HFFc6 (cell line): ENCODE measurements around the gene RAPGEF5. TPM values are rescaled to one million over a fixed set of nuclear protein-coding genes. Genes with fewer than 3 reads are reported as not detected.
A peak's percentile ranks its signal among the peaks of the same experiment; 100 is the strongest.

Source experiments
- DNase-seq: peaks from one replicate; pipeline ENCODE4 v3.0.0-alpha.2; 2018
- H3K27ac Mint-ChIP-seq: 2 replicates; pipeline ENCODE4 v1.8.0; 2020; ENCODE audit warnings: mild to moderate bottlenecking, mixed read lengths
- H3K27me3 Mint-ChIP-seq: 2 replicates; pipeline ENCODE4 v1.8.0; 2021; ENCODE audit warnings: mild to moderate bottlenecking, moderate library complexity, mixed read lengths; ENCODE audit not compliant: insufficient read depth
- H3K36me3 Mint-ChIP-seq: 2 replicates; pipeline ENCODE4 v1.8.0; 2021; ENCODE audit warnings: low read depth, mixed read lengths
- H3K4me1 Mint-ChIP-seq: 2 replicates; pipeline ENCODE4 v1.8.0; 2020; ENCODE audit warnings: low read depth, mixed read lengths
- H3K4me3 Mint-ChIP-seq: 2 replicates; pipeline ENCODE4 v1.8.0; 2020; ENCODE audit warnings: mild to moderate bottlenecking, moderate library complexity, mixed read lengths
- H3K9me3 Mint-ChIP-seq: 2 replicates; pipeline ENCODE4 v1.8.0; 2020; ENCODE audit warnings: mild to moderate bottlenecking, mixed read lengths
- total RNA-seq, 6 experiments: library from RNA; stranded (reverse); fragmentation: NEBNext Ultra II Directional; extraction: Animal tissue kit (Norgen Biotek cat#: 25700); gene quantifications; 2 replicates in 1 of 6; 3 replicates in 5 of 6; pipeline ENCODE4 v1.2.3, GENCODE V29; 2021
- TF ChIP-seq, protein P1 (sequence below): fragments of 200-600 bp; sonication (generic); IDR thresholded peaks from 2 replicates; pipeline ENCODE4 v1.5.0; 2021; ENCODE audit warnings: antibody characterized with exemption, mild to moderate bottlenecking

The RAPGEF5 gene
- total RNA-seq, 6 experiments from 2014 or later, result 0.33 to 2.4 (median 1.3) TPM

GRCh38 chr7:22238354-22239311 is 118.3 kb downstream of the RAPGEF5 start:
- TF ChIP-seq, protein P1, sequence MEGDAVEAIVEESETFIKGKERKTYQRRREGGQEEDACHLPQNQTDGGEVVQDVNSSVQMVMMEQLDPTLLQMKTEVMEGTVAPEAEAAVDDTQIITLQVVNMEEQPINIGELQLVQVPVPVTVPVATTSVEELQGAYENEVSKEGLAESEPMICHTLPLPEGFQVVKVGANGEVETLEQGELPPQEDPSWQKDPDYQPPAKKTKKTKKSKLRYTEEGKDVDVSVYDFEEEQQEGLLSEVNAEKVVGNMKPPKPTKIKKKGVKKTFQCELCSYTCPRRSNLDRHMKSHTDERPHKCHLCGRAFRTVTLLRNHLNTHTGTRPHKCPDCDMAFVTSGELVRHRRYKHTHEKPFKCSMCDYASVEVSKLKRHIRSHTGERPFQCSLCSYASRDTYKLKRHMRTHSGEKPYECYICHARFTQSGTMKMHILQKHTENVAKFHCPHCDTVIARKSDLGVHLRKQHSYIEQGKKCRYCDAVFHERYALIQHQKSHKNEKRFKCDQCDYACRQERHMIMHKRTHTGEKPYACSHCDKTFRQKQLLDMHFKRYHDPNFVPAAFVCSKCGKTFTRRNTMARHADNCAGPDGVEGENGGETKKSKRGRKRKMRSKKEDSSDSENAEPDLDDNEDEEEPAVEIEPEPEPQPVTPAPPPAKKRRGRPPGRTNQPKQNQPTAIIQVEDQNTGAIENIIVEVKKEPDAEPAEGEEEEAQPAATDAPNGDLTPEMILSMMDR, result no peak
- Mint-ChIP-seq H3K27me3 (no peaks in the 10 kb centered on the region; the same call in 1 of the 2 replicates), H3K36me3 (no peaks in the 10 kb centered on the region), H3K9me3 (no peaks in the 10 kb centered on the region), H3K4me3 (no peak overlapping the region), H3K27ac (0 out of 2 replicates have a peak overlapping the region, but pooled peaks have one; percentile 18), H3K4me1 (peaks cover 27% of the 10 kb centered on the region)
- peak; percentile 45 for DNase-seq

GRCh38 chr7:22235134-22235533 is 121.8 kb downstream of the RAPGEF5 start:
- no peak for DNase-seq
- Mint-ChIP-seq H3K27ac (no peak overlapping the region), H3K36me3 (no peaks in the 10 kb centered on the region), H3K9me3 (no peaks in the 10 kb centered on the region), H3K4me1 (peaks cover 32% of the 10 kb centered on the region), H3K27me3 (no peaks in the 10 kb centered on the region; the same call in 1 of the 2 replicates), H3K4me3 (no peak overlapping the region)
- TF ChIP-seq, protein P1, result no peak

GRCh38 chr7:22234227-22234626 is 122.7 kb downstream of the RAPGEF5 start:
- Mint-ChIP-seq H3K9me3 (no peaks in the 10 kb centered on the region), H3K4me3 (no peak overlapping the region), H3K4me1 (peaks cover 31% of the 10 kb centered on the region), H3K27ac (no peak overlapping the region), H3K36me3 (no peaks in the 10 kb centered on the region), H3K27me3 (no peaks in the 10 kb centered on the region; the same call in 1 of the 2 replicates)
- DNase-seq, result no peak
- TF ChIP-seq, protein P1, result no peak

DNA sequence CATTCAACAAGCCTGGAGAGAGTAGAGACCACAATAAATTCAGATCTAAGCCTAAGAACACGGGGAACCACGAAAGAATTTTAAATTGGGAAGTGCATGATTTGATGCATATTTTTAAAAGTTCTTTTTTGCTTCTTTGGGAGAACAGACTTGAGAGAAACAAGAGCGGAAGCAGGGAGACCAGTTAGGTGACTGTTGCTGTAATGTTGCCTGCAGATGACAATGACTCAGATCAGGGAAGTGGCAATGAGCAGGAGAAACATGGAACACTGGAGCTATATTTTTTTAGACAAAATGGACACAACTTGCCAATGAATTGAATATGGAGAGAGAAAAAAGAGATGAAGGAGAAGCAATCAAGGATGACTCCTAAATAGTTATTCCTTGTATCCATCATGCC is 125.1 kb downstream of the RAPGEF5 start:
- no peak for DNase-seq
- H3K36me3 Mint-ChIP-seq, result no peaks in the 10 kb centered on the region
- no peaks in the 10 kb centered on the region for H3K9me3 Mint-ChIP-seq
- H3K27me3 Mint-ChIP-seq, result no peaks in the 10 kb centered on the region; the same call in 1 of the 2 replicates
- H3K4me1 Mint-ChIP-seq, result peaks cover 10% of the 10 kb centered on the region; the same call in 1 of the 2 replicates
- TF ChIP-seq, protein P1, result no peak
- H3K27ac Mint-ChIP-seq, result no peak overlapping the region
- H3K4me3 Mint-ChIP-seq, result no peak overlapping the region

DNA sequence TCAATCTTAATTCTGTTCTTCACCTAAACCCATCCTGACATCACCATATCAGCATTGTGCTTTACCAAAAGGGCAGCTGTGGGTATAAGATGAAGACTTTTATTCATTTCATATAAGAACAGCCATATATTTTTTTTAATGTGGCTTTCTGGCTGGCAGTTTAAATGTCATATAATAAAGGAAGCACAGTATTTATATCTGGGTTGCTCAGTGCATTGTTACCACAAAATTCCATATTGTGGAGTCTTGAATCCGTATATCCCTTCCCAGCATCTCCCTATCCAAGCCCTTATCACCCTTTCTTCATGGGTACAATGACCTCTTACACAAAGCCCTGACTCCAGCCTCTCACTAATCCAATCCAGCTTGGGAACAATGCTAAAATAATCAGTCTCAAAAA is 125.8 kb downstream of the RAPGEF5 start:
- Mint-ChIP-seq H3K4me3 (no peak overlapping the region), H3K4me1 (peaks cover 7% of the 10 kb centered on the region; the same call in 1 of the 2 replicates), H3K27me3 (no peaks in the 10 kb centered on the region; the same call in 1 of the 2 replicates), H3K27ac (no peak overlapping the region), H3K36me3 (no peaks in the 10 kb centered on the region), H3K9me3 (no peaks in the 10 kb centered on the region)
- DNase-seq, result no peak
- TF ChIP-seq, protein P1, result no peak
